SK-N-SH (cell line): ENCODE data around the gene THTPA.

ENCODE experiments used
- CHD2 ChIP-seq: fragments of 150-350 bp; IDR thresholded peaks from 2 replicates; pipeline ENCODE4 v1.6.1; 2018; ENCODE audit warnings: low read length; ENCODE audit not compliant: partially characterized antibody
- CTCF ChIP-seq: fragments of 200-600 bp; sonication (generic); IDR thresholded peaks from 2 replicates; pipeline ENCODE4 v1.6.1; 2017; ENCODE audit warnings: antibody characterized with exemption, mild to moderate bottlenecking, moderate library complexity
- GATA2 ChIP-seq: sonication (generic); formaldehyde crosslinking; IDR thresholded peaks from 2 replicates; pipeline ENCODE4 v1.5.0; 2020; ENCODE audit warnings: mild to moderate bottlenecking, missing genetic modification reagents
- IRF3 ChIP-seq: fragments of 150-350 bp; IDR thresholded peaks from 2 replicates; pipeline ENCODE4 v1.6.1; 2016; ENCODE audit warnings: mild to moderate bottlenecking, low read depth, low read length
- MXI1 ChIP-seq: IDR thresholded peaks from 2 replicates; pipeline ENCODE4 v1.6.1; 2012; ENCODE audit warnings: mild to moderate bottlenecking, low read depth, low read length, improper control_type of control experiment
- POLR2AphosphoS5 ChIP-seq: IDR thresholded peaks from 2 replicates; pipeline ENCODE4 v1.6.1; 2012; ENCODE audit warnings: low read depth, low read length
- REST ChIP-seq: IDR thresholded peaks from 2 replicates; pipeline ENCODE4 v1.6.1; 2012; ENCODE audit warnings: mild to moderate bottlenecking, low read depth, low read length, moderate library complexity
- SMC3 ChIP-seq: IDR thresholded peaks from 2 replicates; pipeline ENCODE4 v1.6.1; 2012; ENCODE audit warnings: low read depth, low read length, improper control_type of control experiment
- ZBTB33 ChIP-seq: IDR thresholded peaks from 2 replicates; pipeline ENCODE4 v1.4.0; 2012; ENCODE audit warnings: low read depth, borderline replicate concordance
- TF ChIP-seq, protein P1 (sequence below): fragments of 150-350 bp; IDR thresholded peaks from 2 replicates; pipeline ENCODE4 v1.6.1; 2017; ENCODE audit warnings: antibody characterized with exemption, low read length, low read depth, borderline replicate concordance
- TF ChIP-seq, protein P2 (sequence below): IDR thresholded peaks from 2 replicates; pipeline ENCODE4 v1.4.0; 2012; ENCODE audit warnings: low read depth, borderline replicate concordance

DNA sequence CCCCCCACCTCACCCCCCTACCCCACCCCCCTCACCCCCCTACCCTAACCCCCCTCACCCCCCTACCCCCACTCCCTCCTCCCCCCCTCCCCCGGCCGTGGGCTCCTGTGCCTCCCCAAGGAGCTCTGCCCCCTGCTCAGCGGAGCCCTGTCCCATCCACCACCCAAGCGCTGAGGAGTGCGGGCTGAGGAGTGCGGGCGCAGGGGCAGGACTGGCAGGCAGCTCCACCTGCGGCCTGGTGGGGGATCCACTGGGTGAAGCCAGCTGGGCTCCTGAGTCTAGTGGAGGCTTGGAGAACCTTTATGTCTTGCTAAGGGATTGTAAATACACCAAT, 24.8 kb downstream of the THTPA start:
- TF ChIP-seq, protein P1, sequence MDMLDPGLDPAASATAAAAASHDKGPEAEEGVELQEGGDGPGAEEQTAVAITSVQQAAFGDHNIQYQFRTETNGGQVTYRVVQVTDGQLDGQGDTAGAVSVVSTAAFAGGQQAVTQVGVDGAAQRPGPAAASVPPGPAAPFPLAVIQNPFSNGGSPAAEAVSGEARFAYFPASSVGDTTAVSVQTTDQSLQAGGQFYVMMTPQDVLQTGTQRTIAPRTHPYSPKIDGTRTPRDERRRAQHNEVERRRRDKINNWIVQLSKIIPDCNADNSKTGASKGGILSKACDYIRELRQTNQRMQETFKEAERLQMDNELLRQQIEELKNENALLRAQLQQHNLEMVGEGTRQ: no peak
- TF ChIP-seq POLR2AphosphoS5 (no peak), CTCF (no peak), REST (no peak), CHD2 (no peak), GATA2 (no peak), ZBTB33 (no peak), SMC3 (no peak), MXI1 (no peak), IRF3 (no peak)
- TF ChIP-seq, protein P2, sequence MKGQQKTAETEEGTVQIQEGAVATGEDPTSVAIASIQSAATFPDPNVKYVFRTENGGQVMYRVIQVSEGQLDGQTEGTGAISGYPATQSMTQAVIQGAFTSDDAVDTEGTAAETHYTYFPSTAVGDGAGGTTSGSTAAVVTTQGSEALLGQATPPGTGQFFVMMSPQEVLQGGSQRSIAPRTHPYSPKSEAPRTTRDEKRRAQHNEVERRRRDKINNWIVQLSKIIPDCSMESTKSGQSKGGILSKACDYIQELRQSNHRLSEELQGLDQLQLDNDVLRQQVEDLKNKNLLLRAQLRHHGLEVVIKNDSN: no peak
